ENCODE data around the gene SLC13A4. TPM values are rescaled to one million over a fixed set of nuclear protein-coding genes. Genes with fewer than 3 reads are reported as not detected.
"Not testable (repeated sequence)": the region's sequence is repeated elsewhere in the genome, so short reads cannot be mapped to it uniquely, and the experiment has no call there.

Gene SLC13A4
- polyA plus RNA-seq, 1 donor from 2014 or later: 1.4 TPM

GRCh38 chr7:135740889-135741288 is 12.9 kb upstream of the SLC13A4 start:
- Histone ChIP-seq H3K4me2 (ENCODE audit: low read length) (no peak overlapping the region), H4K20me1 (ENCODE audit: insufficient read depth) (no peaks in the 10 kb centered on the region), H3K4me3 (ENCODE audit: low read length) (no peak overlapping the region), H3F3A (ENCODE audit: insufficient read depth, low read length, poor library complexity, severe bottlenecking) (no peaks in the 10 kb centered on the region), H3K27me3 (ENCODE audit: insufficient read depth, low read depth, low read length) (no peaks in the 10 kb centered on the region), H3K9me3 (ENCODE audit: low read length) (no peaks in the 10 kb centered on the region), H3K79me2 (replicated peaks; ENCODE audit: insufficient read depth, low read length) (no peaks in the 10 kb centered on the region), H3K36me3 (ENCODE audit: insufficient read depth, low read length) (no peaks in the 10 kb centered on the region), H3K9ac (ENCODE audit: low read length) (no peak overlapping the region), H2AFZ (ENCODE audit: low read depth, low read length) (no peak overlapping the region), H3K9me2 (ENCODE audit: insufficient read depth, low read length) (no peaks in the 10 kb centered on the region), H3K27ac (ENCODE audit: low read length) (no peak overlapping the region)
- TF ChIP-seq MXI1 (conservative IDR thresholded peaks at IDR 0.05; ENCODE audit: poor library complexity, severe bottlenecking): no peak
- TF ChIP-seq EZH2 (IDR thresholded peaks at IDR 0.05; ENCODE audit: borderline replicate concordance, insufficient read depth, low read length, poor library complexity, severe bottlenecking): no peak
- TF ChIP-seq POLR2AphosphoS5 (IDR thresholded peaks at IDR 0.05): no peak
- TF ChIP-seq SMC3 (conservative IDR thresholded peaks at IDR 0.05; ENCODE audit: poor library complexity): no peak
- TF ChIP-seq CTCF (IDR thresholded peaks at IDR 0.05; ENCODE audit: poor library complexity, severe bottlenecking): no peak
- no peak for TF ChIP-seq EP300 (conservative IDR thresholded peaks at IDR 0.05; ENCODE audit: poor library complexity, severe bottlenecking)
- no peak for TF ChIP-seq TAF1 (IDR thresholded peaks at IDR 0.05; ENCODE audit: low read depth)
- TF ChIP-seq REST (IDR thresholded peaks at IDR 0.05; ENCODE audit: borderline replicate concordance): no peak

- not testable (repeated sequence) for H3K27me3 ChIP-seq (ENCODE audit: insufficient read depth, low read depth, low read length); H3K27ac ChIP-seq (ENCODE audit: low read length); H4K20me1 ChIP-seq (ENCODE audit: insufficient read depth); H3K4me3 ChIP-seq (ENCODE audit: low read length); H3K9me2 ChIP-seq (ENCODE audit: insufficient read depth, low read length); H3K9ac ChIP-seq (ENCODE audit: low read length); H3F3A ChIP-seq (ENCODE audit: insufficient read depth, low read length, poor library complexity, severe bottlenecking); H2AFZ ChIP-seq (ENCODE audit: low read depth, low read length); H3K4me2 ChIP-seq (ENCODE audit: low read length); H3K36me3 ChIP-seq (ENCODE audit: insufficient read depth, low read length); H3K79me2 ChIP-seq (replicated peaks; ENCODE audit: insufficient read depth, low read length); H3K9me3 ChIP-seq (ENCODE audit: low read length)
Measured at GRCh38 chr7:135737306-135737647, 9.3 kb upstream of the SLC13A4 start.

GRCh38 chr7:135736586-135737305 is 8.8 kb upstream of the SLC13A4 start:
- no peaks in the 10 kb centered on the region for H3K9me2 ChIP-seq (ENCODE audit: insufficient read depth, low read length)
- H4K20me1 ChIP-seq (ENCODE audit: insufficient read depth): no peaks in the 10 kb centered on the region
- no peak overlapping the region for H3K4me2 ChIP-seq (ENCODE audit: low read length)
- H3K27me3 ChIP-seq (ENCODE audit: insufficient read depth, low read depth, low read length): no peaks in the 10 kb centered on the region
- H3K9me3 ChIP-seq (ENCODE audit: low read length): no peaks in the 10 kb centered on the region
- no peaks in the 10 kb centered on the region for H3F3A ChIP-seq (ENCODE audit: insufficient read depth, low read length, poor library complexity, severe bottlenecking)
- H3K9ac ChIP-seq (ENCODE audit: low read length): no peak overlapping the region
- H3K4me3 ChIP-seq (ENCODE audit: low read length): no peak overlapping the region
- H2AFZ ChIP-seq (ENCODE audit: low read depth, low read length): no peak overlapping the region
- H3K79me2 ChIP-seq (replicated peaks; ENCODE audit: insufficient read depth, low read length): no peaks in the 10 kb centered on the region
- H3K27ac ChIP-seq (ENCODE audit: low read length): no peak overlapping the region
- no peaks in the 10 kb centered on the region for H3K36me3 ChIP-seq (ENCODE audit: insufficient read depth, low read length)
- no peak for TF ChIP-seq CTCF (IDR thresholded peaks at IDR 0.05; ENCODE audit: poor library complexity, severe bottlenecking)
- TF ChIP-seq MXI1 (conservative IDR thresholded peaks at IDR 0.05; ENCODE audit: poor library complexity, severe bottlenecking): no peak
- no peak for TF ChIP-seq POLR2AphosphoS5 (IDR thresholded peaks at IDR 0.05)
- TF ChIP-seq EP300 (conservative IDR thresholded peaks at IDR 0.05; ENCODE audit: poor library complexity, severe bottlenecking): no peak
- TF ChIP-seq EZH2 (IDR thresholded peaks at IDR 0.05; ENCODE audit: borderline replicate concordance, insufficient read depth, low read length, poor library complexity, severe bottlenecking): no peak
- TF ChIP-seq SMC3 (conservative IDR thresholded peaks at IDR 0.05; ENCODE audit: poor library complexity): no peak
- no peak for TF ChIP-seq TAF1 (IDR thresholded peaks at IDR 0.05; ENCODE audit: low read depth)

Measured in neural cell (in vitro differentiated cells).